ENCODE data around the gene KRT83.

Gene KRT83

DNA sequence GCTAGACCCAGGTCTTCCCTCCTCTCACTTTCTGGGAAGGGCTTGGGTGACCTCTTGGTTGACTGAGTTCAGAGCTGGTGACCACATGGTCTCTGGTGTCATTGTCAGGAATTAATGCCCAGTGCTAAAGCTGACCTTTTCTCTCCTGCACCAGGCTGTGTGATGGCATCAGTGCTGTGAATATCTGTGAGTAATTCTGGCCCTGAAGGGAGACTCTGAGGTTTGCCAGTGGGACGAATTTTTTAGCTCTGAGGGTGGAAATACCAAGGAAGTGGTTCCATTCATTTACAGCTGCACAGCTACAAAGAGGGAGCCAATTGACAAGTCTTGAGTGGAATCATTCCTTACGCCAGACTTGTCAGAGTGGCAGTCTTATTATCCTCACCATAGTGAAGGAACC lies 53.0 kb downstream of the KRT83 start:
- H3K4me2 ChIP-seq (ENCODE audit: low read length): no peak overlapping the region
- no peak overlapping the region for H3K27ac ChIP-seq (ENCODE audit: low read length)
- no peaks in the 10 kb centered on the region for H4K20me1 ChIP-seq (ENCODE audit: insufficient read depth, low read length)

DNA sequence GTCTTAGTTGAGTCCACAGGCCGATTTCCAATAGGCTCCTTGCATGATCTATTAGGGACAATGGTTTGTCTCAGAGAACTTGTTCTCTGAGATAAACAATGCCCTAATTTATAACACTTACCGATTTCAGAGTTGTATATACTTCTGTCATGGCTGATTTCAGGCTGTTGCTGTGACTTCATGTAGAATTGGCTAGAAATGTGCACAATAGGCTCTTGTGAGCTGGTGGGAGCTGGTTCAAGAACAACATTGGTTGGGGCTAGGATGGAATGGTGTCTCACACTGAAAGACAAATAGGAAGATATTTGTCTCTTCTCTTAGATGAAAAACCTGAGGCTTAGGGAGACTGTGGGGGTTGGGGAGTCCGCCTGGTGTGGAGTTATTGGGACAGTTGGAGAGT lies 53.5 kb downstream of the KRT83 start:
- TF ChIP-seq EZH2phosphoT487 (IDR thresholded peaks at IDR 0.05; ENCODE audit: low read depth): no peak
- TF ChIP-seq, protein P1, sequence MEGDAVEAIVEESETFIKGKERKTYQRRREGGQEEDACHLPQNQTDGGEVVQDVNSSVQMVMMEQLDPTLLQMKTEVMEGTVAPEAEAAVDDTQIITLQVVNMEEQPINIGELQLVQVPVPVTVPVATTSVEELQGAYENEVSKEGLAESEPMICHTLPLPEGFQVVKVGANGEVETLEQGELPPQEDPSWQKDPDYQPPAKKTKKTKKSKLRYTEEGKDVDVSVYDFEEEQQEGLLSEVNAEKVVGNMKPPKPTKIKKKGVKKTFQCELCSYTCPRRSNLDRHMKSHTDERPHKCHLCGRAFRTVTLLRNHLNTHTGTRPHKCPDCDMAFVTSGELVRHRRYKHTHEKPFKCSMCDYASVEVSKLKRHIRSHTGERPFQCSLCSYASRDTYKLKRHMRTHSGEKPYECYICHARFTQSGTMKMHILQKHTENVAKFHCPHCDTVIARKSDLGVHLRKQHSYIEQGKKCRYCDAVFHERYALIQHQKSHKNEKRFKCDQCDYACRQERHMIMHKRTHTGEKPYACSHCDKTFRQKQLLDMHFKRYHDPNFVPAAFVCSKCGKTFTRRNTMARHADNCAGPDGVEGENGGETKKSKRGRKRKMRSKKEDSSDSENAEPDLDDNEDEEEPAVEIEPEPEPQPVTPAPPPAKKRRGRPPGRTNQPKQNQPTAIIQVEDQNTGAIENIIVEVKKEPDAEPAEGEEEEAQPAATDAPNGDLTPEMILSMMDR (IDR thresholded peaks at IDR 0.05; ENCODE audit: low read depth, low read length): no peak
- H3K27ac ChIP-seq (ENCODE audit: low read length): no peak overlapping the region
- peaks cover 5% of the 10 kb centered on the region; the same call in 1 of the 2 replicates for H3K27me3 ChIP-seq (ENCODE audit: low read depth, low read length)
- H3K36me3 ChIP-seq (replicated peaks; ENCODE audit: low read depth, low read length): no peaks in the 10 kb centered on the region
- no peak overlapping the region for H3K4me2 ChIP-seq (ENCODE audit: low read length)
- no peaks in the 10 kb centered on the region for H3K9me3 ChIP-seq (ENCODE audit: insufficient read depth, low read length)
- no peaks in the 10 kb centered on the region for H4K20me1 ChIP-seq (ENCODE audit: insufficient read depth, low read length)
- no peak overlapping the region for H3K4me3 ChIP-seq (ENCODE audit: low read length)
- H2AFZ ChIP-seq (ENCODE audit: low read depth, low read length): no peak overlapping the region
- H3K79me2 ChIP-seq (ENCODE audit: low read length): no peaks in the 10 kb centered on the region
- no peak overlapping the region for H3K9ac ChIP-seq (ENCODE audit: low read length)
- H3K4me1 ChIP-seq (ENCODE audit: low read length): no peaks in the 10 kb centered on the region

More for the DNA sequence above, 53.0 kb downstream of the KRT83 start:
- no peak overlapping the region for H2AFZ ChIP-seq (ENCODE audit: low read depth, low read length)
- peaks cover 5% of the 10 kb centered on the region; the same call in 1 of the 2 replicates for H3K27me3 ChIP-seq (ENCODE audit: low read depth, low read length)
- H3K36me3 ChIP-seq (replicated peaks; ENCODE audit: low read depth, low read length): no peaks in the 10 kb centered on the region
- no peaks in the 10 kb centered on the region for H3K79me2 ChIP-seq (ENCODE audit: low read length)
- TF ChIP-seq EZH2phosphoT487 (IDR thresholded peaks at IDR 0.05; ENCODE audit: low read depth): no peak
- TF ChIP-seq, protein P1 (IDR thresholded peaks at IDR 0.05; ENCODE audit: low read depth, low read length): no peak
- H3K9ac ChIP-seq (ENCODE audit: low read length): no peak overlapping the region
- no peaks in the 10 kb centered on the region for H3K9me3 ChIP-seq (ENCODE audit: insufficient read depth, low read length)
- no peak overlapping the region for H3K4me3 ChIP-seq (ENCODE audit: low read length)
- no peaks in the 10 kb centered on the region for H3K4me1 ChIP-seq (ENCODE audit: low read length)

DNA sequence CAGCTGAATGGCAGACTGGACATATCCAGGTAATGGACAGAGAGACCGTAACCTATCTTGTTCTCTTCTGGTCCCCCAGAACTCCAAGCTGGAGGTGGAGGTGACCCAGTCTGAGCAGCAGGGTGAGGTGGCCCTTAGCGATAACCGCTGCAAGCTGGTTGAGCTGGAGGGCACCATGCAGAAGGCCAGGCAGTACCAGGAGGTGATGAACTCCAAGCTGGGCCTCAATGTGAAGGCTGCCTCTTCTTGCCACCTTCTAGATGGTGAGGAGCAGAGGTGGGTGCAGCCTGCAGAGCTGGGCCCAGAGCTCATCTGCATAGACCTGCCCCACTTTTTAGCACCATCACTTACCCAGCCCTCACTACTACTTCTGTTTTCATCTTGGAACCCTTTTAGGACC lies 53.9 kb downstream of the KRT83 start:
- Histone ChIP-seq H3K27ac (ENCODE audit: low read length) (no peak overlapping the region), H3K9ac (ENCODE audit: low read length) (no peak overlapping the region), H2AFZ (ENCODE audit: low read depth, low read length) (no peak overlapping the region), H3K36me3 (replicated peaks; ENCODE audit: low read depth, low read length) (no peaks in the 10 kb centered on the region), H3K4me1 (ENCODE audit: low read length) (no peaks in the 10 kb centered on the region), H3K27me3 (ENCODE audit: low read depth, low read length) (peaks cover 5% of the 10 kb centered on the region; the same call in 1 of the 2 replicates), H3K4me2 (ENCODE audit: low read length) (no peak overlapping the region), H3K4me3 (ENCODE audit: low read length) (no peak overlapping the region), H3K79me2 (ENCODE audit: low read length) (no peaks in the 10 kb centered on the region), H4K20me1 (ENCODE audit: insufficient read depth, low read length) (no peaks in the 10 kb centered on the region), H3K9me3 (ENCODE audit: insufficient read depth, low read length) (no peaks in the 10 kb centered on the region)
- no peak for TF ChIP-seq EZH2phosphoT487 (IDR thresholded peaks at IDR 0.05; ENCODE audit: low read depth)
- TF ChIP-seq, protein P1 (IDR thresholded peaks at IDR 0.05; ENCODE audit: low read depth, low read length): no peak

DNA sequence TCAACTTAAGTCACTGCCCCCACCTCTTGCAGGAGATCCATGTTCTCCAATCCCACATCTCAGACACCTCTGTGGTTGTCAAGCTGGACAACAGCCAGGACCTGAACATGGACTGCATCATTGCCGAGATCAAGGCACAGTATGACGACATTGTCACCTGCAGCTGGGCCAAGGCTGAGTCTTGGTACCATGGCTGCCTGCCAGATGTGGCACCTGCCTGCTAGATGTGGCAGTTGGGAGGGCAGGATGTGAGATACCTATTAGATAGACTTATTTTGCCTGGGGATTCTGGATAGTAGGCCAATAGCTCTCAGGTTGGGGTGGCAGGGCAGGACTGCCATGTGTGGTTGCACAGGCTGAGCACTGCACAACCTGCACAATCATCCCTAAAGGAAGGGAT lies 54.7 kb downstream of the KRT83 start:
- no peak overlapping the region for H3K4me3 ChIP-seq (ENCODE audit: low read length)
- H2AFZ ChIP-seq (ENCODE audit: low read depth, low read length): no peak overlapping the region
- H3K9ac ChIP-seq (ENCODE audit: low read length): no peak overlapping the region
- no peaks in the 10 kb centered on the region for H3K36me3 ChIP-seq (replicated peaks; ENCODE audit: low read depth, low read length)
- H3K27me3 ChIP-seq (ENCODE audit: low read depth, low read length): peaks cover 5% of the 10 kb centered on the region; the same call in 1 of the 2 replicates
- H3K79me2 ChIP-seq (ENCODE audit: low read length): no peaks in the 10 kb centered on the region
- H4K20me1 ChIP-seq (ENCODE audit: insufficient read depth, low read length): no peaks in the 10 kb centered on the region
- no peak overlapping the region for H3K4me2 ChIP-seq (ENCODE audit: low read length)
- no peaks in the 10 kb centered on the region for H3K9me3 ChIP-seq (ENCODE audit: insufficient read depth, low read length)
- H3K27ac ChIP-seq (ENCODE audit: low read length): no peak overlapping the region
- no peaks in the 10 kb centered on the region for H3K4me1 ChIP-seq (ENCODE audit: low read length)
- TF ChIP-seq, protein P1 (IDR thresholded peaks at IDR 0.05; ENCODE audit: low read depth, low read length): no peak
- TF ChIP-seq EZH2phosphoT487 (IDR thresholded peaks at IDR 0.05; ENCODE audit: low read depth): no peak
